ENCODE results near the gene SPACA4.

DNA sequence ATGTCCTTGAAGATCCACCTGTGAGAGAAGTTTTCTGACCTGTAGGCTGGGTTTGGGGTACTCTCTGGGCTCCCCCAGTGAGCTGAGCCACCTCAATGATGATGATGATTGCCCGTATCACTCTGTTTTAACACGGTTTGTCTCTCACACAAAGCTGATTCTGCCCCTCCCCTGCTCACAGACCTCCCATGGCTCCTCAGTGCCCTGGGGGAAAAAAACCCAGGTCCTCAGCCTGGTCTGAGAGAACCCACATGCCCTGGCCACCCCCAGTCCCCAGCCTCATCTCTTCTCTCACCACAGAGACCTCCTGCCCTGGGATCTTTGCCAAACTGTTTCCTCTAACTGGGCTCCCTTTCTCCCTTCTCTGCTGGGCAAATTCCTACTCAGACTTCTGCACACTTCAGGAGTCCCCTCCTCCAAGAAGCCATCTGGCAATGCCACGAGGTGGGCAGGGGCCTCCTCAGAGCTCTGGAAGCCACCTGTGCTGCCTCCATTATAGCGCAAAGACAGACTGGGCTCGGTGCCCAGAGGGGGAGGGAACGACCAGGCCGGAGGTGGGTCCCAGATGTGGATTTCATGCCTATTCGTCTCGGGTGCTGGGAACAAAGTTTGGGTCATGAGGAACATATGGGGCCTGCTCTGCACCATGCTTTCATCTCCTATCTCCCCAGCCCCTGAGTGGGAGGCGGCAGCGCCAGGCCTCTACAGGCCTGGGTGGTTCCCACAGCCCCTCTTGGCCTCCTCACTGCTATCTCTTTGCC lies 47.9 kb downstream of the SPACA4 start:
- TF ChIP-seq CTCF (IDR thresholded peaks at IDR 0.05), result no peak
- TF ChIP-seq, protein P1, sequence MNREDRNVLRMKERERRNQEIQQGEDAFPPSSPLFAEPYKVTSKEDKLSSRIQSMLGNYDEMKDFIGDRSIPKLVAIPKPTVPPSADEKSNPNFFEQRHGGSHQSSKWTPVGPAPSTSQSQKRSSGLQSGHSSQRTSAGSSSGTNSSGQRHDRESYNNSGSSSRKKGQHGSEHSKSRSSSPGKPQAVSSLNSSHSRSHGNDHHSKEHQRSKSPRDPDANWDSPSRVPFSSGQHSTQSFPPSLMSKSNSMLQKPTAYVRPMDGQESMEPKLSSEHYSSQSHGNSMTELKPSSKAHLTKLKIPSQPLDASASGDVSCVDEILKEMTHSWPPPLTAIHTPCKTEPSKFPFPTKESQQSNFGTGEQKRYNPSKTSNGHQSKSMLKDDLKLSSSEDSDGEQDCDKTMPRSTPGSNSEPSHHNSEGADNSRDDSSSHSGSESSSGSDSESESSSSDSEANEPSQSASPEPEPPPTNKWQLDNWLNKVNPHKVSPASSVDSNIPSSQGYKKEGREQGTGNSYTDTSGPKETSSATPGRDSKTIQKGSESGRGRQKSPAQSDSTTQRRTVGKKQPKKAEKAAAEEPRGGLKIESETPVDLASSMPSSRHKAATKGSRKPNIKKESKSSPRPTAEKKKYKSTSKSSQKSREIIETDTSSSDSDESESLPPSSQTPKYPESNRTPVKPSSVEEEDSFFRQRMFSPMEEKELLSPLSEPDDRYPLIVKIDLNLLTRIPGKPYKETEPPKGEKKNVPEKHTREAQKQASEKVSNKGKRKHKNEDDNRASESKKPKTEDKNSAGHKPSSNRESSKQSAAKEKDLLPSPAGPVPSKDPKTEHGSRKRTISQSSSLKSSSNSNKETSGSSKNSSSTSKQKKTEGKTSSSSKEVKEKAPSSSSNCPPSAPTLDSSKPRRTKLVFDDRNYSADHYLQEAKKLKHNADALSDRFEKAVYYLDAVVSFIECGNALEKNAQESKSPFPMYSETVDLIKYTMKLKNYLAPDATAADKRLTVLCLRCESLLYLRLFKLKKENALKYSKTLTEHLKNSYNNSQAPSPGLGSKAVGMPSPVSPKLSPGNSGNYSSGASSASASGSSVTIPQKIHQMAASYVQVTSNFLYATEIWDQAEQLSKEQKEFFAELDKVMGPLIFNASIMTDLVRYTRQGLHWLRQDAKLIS (CRISPR knock-in tag; IDR thresholded peaks at IDR 0.05; ENCODE audit: borderline replicate concordance), result no peak
